Ovary (tissue), 3 donors: Measurements from ENCODE around the gene BIRC7.

Source experiments
- CTCF ChIP-seq, 3 donors: fragments of 450-650 bp in 2 of 3; fragments of 200-600 bp in 1 of 3; IDR thresholded peaks; one replicate each; pipeline versions ENCODE4 v1.5.1 to v1.8.0; 2016 to 2022; ENCODE audit warnings: antibody characterized with exemption in 3 of 3, mild to moderate bottlenecking in 1 of 3
- POLR2A ChIP-seq: fragments of 450-650 bp; IDR thresholded peaks from one replicate; pipeline ENCODE4 v1.6.1; 2017; ENCODE audit warnings: antibody characterized with exemption, mild to moderate bottlenecking, moderate library complexity
- donor health status: DM: no; HTN: no; CAD: no.

DNA sequence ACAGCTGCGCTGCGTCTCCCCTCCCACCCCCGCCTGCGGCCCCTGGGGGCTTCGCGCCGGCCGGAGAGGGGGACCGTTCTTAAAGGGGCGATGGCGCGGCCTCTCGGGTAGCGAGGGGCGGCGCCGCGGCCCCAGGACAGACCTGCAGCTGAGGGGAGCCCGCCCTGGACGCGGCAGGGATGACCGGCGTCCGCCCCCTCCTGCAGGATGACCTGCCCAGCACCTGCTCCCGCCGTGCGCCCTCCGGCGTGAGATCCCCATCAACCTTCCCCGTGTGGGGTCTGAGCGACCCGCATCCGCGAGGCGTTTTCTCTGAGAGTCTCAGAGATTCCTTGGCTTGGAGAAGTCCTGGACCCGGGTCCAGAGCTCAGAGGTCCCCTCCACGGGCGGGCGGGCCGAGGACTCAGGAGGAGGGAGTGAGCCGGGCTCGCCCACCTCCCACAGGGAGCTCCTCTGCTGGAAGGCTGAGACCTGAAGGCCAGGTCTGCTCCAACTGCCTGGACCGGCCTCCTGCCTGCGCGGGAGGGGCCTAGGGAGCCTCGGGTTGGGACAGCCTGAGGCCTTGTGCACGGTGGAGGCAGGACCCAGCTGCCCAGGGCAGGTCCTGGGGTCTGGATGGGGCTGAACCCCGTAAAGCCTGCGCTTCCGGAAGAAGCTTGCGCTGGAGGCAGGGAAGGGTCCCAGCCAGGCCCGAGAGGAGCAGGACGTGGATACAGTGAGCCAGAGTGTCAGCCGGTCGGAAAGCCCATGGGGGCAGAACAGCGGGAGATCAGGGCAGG, 19.1 kb downstream of the BIRC7 start:
- TF ChIP-seq CTCF (IDR thresholded peaks at IDR 0.05) = no peak
- no peak for TF ChIP-seq POLR2A
